Left ventricle myocardium inferior (tissue), 1 donor: ENCODE results near the gene STK26. TPM values are rescaled to one million over a fixed set of nuclear protein-coding genes. Genes with fewer than 3 reads are reported as not detected.
A peak's percentile ranks its signal among the peaks of the same experiment; 100 is the strongest.

Source experiments
- DNase-seq: peaks from one replicate; pipeline ENCODE4 v3.0.0-alpha.2; 2020
- H3K27ac ChIP-seq: fragments of 200-600 bp; replicated peaks from 2 replicates; pipeline ENCODE4 v1.8.0; 2021
- H3K27me3 ChIP-seq: fragments of 200-600 bp; 2 replicates; pipeline ENCODE4 v1.8.0; 2021; ENCODE audit warnings: low read depth
- H3K36me3 ChIP-seq: fragments of 200-600 bp; 2 replicates; pipeline ENCODE4 v1.8.0; 2021
- H3K4me1 ChIP-seq: fragments of 200-600 bp; 2 replicates; pipeline ENCODE4 v1.8.0; 2021
- H3K4me3 ChIP-seq: fragments of 200-600 bp; 2 replicates; pipeline ENCODE4 v1.8.0; 2021; ENCODE audit warnings: mild to moderate bottlenecking, moderate library complexity
- H3K9me3 ChIP-seq: fragments of 200-600 bp; replicated peaks from 2 replicates; pipeline ENCODE4 v1.8.0; 2021
- intact Hi-C: fragments of 100-400 bp; cut with micrococcal nuclease; formaldehyde crosslinking; loops from one replicate; pipeline ENCODE4 v1.11.0; 2022
- total RNA-seq: library from RNA; stranded (reverse); fragmentation: NEBNext Ultra II Directional; extraction: Animal tissue kit (Norgen Biotek cat#: 25700); gene quantifications from one replicate; pipeline ENCODE4 v1.2.1, GENCODE V29; 2021
- TF ChIP-seq, protein P1 (sequence below): fragments of 200-600 bp; IDR thresholded peaks from 2 replicates; pipeline ENCODE4 v1.8.0; 2021; ENCODE audit warnings: antibody characterized with exemption, mild to moderate bottlenecking, borderline replicate concordance
- donor health status: DM: no; HTN: yes; CAD: no; lungs with severe emphysema.

STK26 gene
- total RNA-seq, 1 donor from 2014 or later = 0.80 TPM

DNA sequence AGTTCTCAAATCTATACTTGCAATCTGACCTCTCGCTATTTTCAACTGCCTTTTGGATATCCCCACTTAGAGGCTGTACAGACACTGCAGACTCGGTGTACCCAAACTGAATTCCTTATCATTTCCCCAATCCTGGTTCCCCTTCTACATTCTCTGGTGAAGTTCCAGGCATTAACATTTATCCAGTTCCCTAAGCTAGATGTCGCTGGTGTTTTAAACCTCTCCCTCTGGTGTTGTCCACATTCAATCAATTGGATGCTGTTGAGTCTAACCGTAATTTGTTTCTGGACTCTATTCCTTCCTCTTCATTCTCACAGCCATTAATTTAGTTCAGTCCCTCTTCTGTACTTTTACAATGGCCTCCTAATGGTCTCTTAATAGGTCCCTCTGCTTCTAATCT lies 7.2 kb upstream of the STK26 start:
- TF ChIP-seq, protein P1, sequence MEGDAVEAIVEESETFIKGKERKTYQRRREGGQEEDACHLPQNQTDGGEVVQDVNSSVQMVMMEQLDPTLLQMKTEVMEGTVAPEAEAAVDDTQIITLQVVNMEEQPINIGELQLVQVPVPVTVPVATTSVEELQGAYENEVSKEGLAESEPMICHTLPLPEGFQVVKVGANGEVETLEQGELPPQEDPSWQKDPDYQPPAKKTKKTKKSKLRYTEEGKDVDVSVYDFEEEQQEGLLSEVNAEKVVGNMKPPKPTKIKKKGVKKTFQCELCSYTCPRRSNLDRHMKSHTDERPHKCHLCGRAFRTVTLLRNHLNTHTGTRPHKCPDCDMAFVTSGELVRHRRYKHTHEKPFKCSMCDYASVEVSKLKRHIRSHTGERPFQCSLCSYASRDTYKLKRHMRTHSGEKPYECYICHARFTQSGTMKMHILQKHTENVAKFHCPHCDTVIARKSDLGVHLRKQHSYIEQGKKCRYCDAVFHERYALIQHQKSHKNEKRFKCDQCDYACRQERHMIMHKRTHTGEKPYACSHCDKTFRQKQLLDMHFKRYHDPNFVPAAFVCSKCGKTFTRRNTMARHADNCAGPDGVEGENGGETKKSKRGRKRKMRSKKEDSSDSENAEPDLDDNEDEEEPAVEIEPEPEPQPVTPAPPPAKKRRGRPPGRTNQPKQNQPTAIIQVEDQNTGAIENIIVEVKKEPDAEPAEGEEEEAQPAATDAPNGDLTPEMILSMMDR = no peak
- H3K27ac ChIP-seq = no peak overlapping the region
- H3K36me3 ChIP-seq = no peaks in the 10 kb centered on the region
- no peak overlapping the region for H3K4me3 ChIP-seq
- intact Hi-C loops = no loop called here
- DNase-seq = no peak
- H3K4me1 ChIP-seq = no peaks in the 10 kb centered on the region
- H3K9me3 ChIP-seq = no peaks in the 10 kb centered on the region
- H3K27me3 ChIP-seq = no peaks in the 10 kb centered on the region

DNA sequence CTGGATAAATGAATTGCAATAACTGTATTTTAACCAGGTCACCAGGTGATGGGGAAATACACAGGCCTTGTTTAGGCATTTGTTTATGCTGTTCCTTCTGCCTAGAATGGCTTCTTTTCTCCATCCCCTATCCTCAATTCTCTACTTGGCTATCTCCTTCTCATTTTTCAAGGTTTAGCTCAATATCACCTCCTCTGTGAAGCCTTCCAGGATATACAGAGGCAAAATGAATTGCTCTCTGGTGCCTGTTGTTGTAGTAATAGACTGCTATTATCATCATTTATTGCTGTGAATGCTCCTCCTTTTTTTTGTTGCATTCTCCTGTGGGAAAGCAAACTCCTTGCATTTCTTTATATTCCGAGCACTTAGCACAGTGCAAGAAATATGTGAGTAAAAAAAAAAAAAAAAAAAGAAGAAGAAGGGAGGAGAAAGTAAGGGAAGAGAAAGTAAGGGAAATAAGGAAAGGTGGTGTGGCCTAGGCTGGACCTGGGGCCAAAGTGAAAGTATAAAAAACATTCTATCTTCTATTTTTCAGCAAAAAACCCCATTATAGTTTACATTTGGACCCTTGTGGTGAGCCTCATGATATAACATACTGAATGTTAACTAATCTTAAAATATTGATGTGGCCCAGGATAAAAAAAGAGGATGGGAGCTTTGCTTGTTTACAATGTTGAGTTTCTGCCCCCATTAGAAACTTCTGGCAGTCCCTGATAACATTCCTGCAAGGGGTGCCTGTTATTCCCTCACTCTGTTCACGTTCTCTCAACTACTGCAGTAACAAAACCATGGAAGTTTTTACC lies 6.3 kb upstream of the STK26 start:
- intact Hi-C loops = no loop called here
- no peak for DNase-seq
- H3K4me3 ChIP-seq = no peak overlapping the region
- TF ChIP-seq, protein P1 = no peak
- no peaks in the 10 kb centered on the region for H3K9me3 ChIP-seq
- H3K27me3 ChIP-seq = no peaks in the 10 kb centered on the region
- no peaks in the 10 kb centered on the region for H3K4me1 ChIP-seq
- H3K36me3 ChIP-seq = no peaks in the 10 kb centered on the region
- H3K27ac ChIP-seq = no peak overlapping the region

DNA sequence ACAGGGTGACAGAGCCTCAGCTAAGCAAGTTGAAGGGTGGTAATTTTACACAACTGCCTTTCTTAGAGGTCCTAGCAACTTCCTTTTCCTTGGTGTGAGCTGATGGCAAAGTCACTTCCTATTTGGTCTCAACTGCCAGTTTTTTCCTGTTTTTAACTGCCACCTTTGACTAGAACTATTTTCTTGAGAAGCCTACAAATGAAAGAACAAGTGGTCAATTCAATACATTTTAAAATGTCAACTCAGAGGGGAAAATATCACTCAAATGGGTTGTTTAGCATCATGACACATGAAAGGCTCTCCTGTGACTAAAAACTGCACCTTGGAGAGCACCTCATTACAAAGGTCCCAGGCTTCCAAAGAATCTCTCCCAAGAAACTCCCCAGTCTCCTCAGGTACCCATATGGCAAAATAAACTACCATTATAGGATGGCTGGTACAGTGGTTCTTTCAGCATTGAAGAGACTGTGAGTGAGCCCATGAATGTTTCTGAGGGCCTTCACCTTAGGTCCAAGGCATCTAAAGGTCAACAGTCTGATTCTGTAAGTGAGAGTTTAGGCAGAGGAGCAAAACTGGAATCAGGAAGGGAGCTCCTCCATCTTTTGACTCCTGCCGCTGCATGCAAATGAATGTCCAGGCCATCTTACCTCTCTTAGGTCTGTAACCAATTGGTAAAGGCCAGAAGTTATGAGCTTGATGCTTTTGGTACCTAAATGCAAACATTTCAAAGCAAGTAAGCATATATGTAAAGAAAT lies 5.5 kb upstream of the STK26 start:
- no peak for DNase-seq
- Histone ChIP-seq H3K4me3 (no peak overlapping the region), H3K4me1 (peaks cover 2% of the 10 kb centered on the region), H3K9me3 (no peaks in the 10 kb centered on the region), H3K36me3 (no peaks in the 10 kb centered on the region), H3K27ac (no peak overlapping the region), H3K27me3 (peaks cover under 1% of the 10 kb centered on the region)
- intact Hi-C loops = no loop called here
- TF ChIP-seq, protein P1 = no peak

DNA sequence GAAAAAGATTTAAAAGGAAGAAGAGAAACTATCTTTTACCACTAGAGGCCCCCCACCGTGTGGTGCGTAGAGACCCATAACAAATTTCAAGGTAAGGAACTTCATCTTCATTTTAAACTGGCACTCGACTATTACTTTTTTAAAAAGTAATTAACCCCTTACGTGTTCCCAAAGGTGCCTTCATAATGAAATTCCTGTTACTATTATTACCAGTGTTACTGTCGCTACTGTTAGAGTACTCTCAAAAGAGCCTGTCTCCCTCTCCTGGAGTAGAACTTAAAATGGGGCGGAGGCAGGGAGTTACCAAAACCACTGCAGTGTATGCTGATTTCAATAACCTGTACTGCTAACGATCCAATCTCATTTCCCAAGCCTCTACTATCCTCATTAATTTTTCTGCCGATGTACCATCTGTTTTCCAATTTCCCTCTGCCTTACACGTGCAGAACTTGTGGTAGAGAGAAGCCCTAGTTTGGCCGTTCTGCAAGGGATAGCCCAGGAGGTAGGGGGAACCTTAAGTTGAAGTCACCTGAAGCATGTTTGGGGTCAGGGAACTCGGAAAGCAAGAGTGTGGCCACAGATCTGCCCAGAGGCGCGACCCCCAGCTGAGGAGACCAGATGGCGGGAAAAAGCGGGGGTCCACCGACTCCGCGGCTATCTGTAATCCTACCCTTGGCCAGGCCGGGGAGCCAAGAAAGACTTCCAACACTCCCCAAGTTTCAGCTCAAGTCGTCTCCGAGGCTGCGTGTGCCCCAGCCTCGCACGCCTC lies 720 bp upstream of the STK26 start:
- intact Hi-C loops = no loop called here
- H3K9me3 ChIP-seq = no peaks in the 10 kb centered on the region
- TF ChIP-seq, protein P1 = no peak
- no peak overlapping the region for H3K27ac ChIP-seq
- H3K27me3 ChIP-seq = peaks cover 10% of the 10 kb centered on the region
- peak; percentile 11 for DNase-seq
- no peaks in the 10 kb centered on the region for H3K36me3 ChIP-seq
- H3K4me3 ChIP-seq = peak overlapping the region; percentile 68
- peaks cover 11% of the 10 kb centered on the region for H3K4me1 ChIP-seq

DNA sequence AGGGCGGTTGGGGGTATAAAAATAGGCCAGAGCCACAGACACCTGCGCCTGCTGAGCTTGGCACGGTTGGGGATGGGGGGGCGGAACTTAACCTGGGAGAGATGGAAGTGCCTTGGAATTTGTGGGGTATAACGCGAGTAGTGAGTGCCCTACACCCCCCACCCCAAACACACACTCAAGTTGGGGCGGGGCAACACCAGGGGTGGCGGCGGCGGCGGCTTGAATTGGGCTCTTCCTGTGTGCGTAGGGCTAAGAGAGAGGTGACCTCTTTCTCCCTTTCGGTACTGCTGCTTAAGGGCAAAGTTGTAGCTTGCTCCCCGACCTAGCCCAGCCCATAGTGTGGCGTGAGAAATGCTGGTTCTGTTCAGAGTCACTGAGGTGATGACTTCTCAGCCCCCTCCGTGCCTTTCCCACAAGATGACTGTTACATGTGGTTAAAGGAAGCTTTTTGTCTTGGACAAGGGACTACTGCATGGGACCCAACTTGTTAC lies 839 bp downstream of the STK26 start:
- DNase-seq = peak; percentile 10
- Histone ChIP-seq H3K27me3 (peaks cover 10% of the 10 kb centered on the region), H3K4me1 (peaks cover 11% of the 10 kb centered on the region), H3K27ac (no peak overlapping the region), H3K4me3 (peak overlapping the region; percentile 68), H3K36me3 (no peaks in the 10 kb centered on the region), H3K9me3 (no peaks in the 10 kb centered on the region)
- intact Hi-C loops = no loop called here
- TF ChIP-seq, protein P1 = no peak
